ENCODE measurements around the gene ROPN1.
"Not testable (repeated sequence)": the region's sequence is repeated elsewhere in the genome, so short reads cannot be mapped to it uniquely, and the experiment has no call there.

ROPN1 gene

GRCh38 chr3:123993818-123994217, 1.9 kb upstream of the ROPN1 start:
- no peak for DNase-seq

GRCh38 chr3:123986427-123986826, 5.5 kb downstream of the ROPN1 start:
- DNase-seq: no peak

GRCh38 chr3:123984957-123985356, 7.0 kb downstream of the ROPN1 start:
- no peak for DNase-seq

GRCh38 chr3:123984350-123984749, 7.6 kb downstream of the ROPN1 start:
- no peak for DNase-seq

- not testable (repeated sequence) for DNase-seq
Measured at GRCh38 chr3:123981317-123981716, 10.6 kb downstream of the ROPN1 start.

GRCh38 chr3:123980539-123980938, 11.4 kb downstream of the ROPN1 start:
- DNase-seq: no peak

GRCh38 chr3:123979525-123980501, 12.1 kb downstream of the ROPN1 start:
- not testable (repeated sequence) for DNase-seq

GRCh38 chr3:123976904-123977303, 15.0 kb downstream of the ROPN1 start:
- not testable (repeated sequence) for DNase-seq

- not testable (repeated sequence) for DNase-seq
Measured at GRCh38 chr3:123976181-123976898, 15.6 kb downstream of the ROPN1 start.

- DNase-seq: not testable (repeated sequence)
Measured at GRCh38 chr3:123975030-123975429, 16.9 kb downstream of the ROPN1 start.

- no peak for DNase-seq
Measured at GRCh38 chr3:123971406-123971805, 20.5 kb downstream of the ROPN1 start.

- not testable (repeated sequence) for DNase-seq
Measured at GRCh38 chr3:123967260-123967659, 24.7 kb downstream of the ROPN1 start.

GRCh38 chr3:123966799-123967198, 25.1 kb downstream of the ROPN1 start:
- DNase-seq: not testable (repeated sequence)

- not testable (repeated sequence) for DNase-seq
Measured at GRCh38 chr3:123964793-123965192, 27.1 kb downstream of the ROPN1 start.

GRCh38 chr3:123961508-123961856, 30.4 kb downstream of the ROPN1 start:
- DNase-seq: no peak

- DNase-seq: no peak
Measured at GRCh38 chr3:123960781-123961507, 31.0 kb downstream of the ROPN1 start, which contains the start of gene CCDC14. TSS of gene CCDC14 (minus strand) at chr3:123961229. CDS start at chr3:123961173, 56 bp downstream.

- DNase-seq: no peak
Measured at GRCh38 chr3:123953735-123954134, 38.2 kb downstream of the ROPN1 start.

GRCh38 chr3:123952844-123953520, 38.9 kb downstream of the ROPN1 start:
- no peak for DNase-seq

GRCh38 chr3:123951522-123952447, 40.1 kb downstream of the ROPN1 start:
- DNase-seq: no peak

GRCh38 chr3:123949641-123950040, 42.3 kb downstream of the ROPN1 start:
- DNase-seq: no peak

- DNase-seq: no peak
Measured at GRCh38 chr3:123948449-123948848, 43.5 kb downstream of the ROPN1 start.

Data from cerebellar nuclear complex (tissue), 1 donor.